A673 (cell line): Measurements from ENCODE around the gene SLC6A9.

ENCODE experiments used
- CTCF ChIP-seq: fragments of 300-800, 200-600 bp; sonication (generic); conservative IDR thresholded peaks from 2 replicates; pipeline ENCODE4 v1.5.1; 2017; ENCODE audit warnings: low read depth, mild to moderate bottlenecking, antibody characterized with exemption, low read length, moderate library complexity, mixed read lengths
- EZH2 ChIP-seq: fragments of 200-600 bp; sonication (generic); IDR thresholded peaks from 2 replicates; pipeline ENCODE4 v1.6.1; 2017; ENCODE audit warnings: borderline replicate concordance, low read depth, mild to moderate bottlenecking, mixed read lengths, antibody characterized with exemption, low read length; ENCODE audit not compliant: poor library complexity, severe bottlenecking

- no peak for TF ChIP-seq CTCF
- TF ChIP-seq EZH2: no peak
Measured at GRCh38 chr1:44025816-44026215, 5.4 kb downstream of the SLC6A9 start.
